Caco-2 (cell line): ENCODE results near the gene PRKCI. TPM values are rescaled to one million over a fixed set of nuclear protein-coding genes. Genes with fewer than 3 reads are reported as not detected.
"Not testable (repeated sequence)": the region's sequence is repeated elsewhere in the genome, so short reads cannot be mapped to it uniquely, and the experiment has no call there.

Experiments used
- BruUV-seq: library from RNA; stranded (reverse); fragments of 400-500 nt; replicated peaks from 2 replicates; lab custom pipeline; 2021; lab: Mats Ljungman, UMichigan
- CTCF ChIA-PET: fragments of 300-600 bp; sonication (Branson Sonifier 250); formaldehyde crosslinking; loops from one replicate; lab custom pipeline; 2022; ENCODE audit warnings: antibody characterized with exemption; lab: Charles Lee
- POLR2A ChIA-PET: fragments of 300-600 bp; sonication (Branson Sonifier 250); formaldehyde crosslinking; loops from one replicate; lab custom pipeline; 2022; ENCODE audit warnings: antibody characterized with exemption; lab: Charles Lee
- DNase-seq, 2 experiments: peaks; one replicate each; pipeline versions ENCODE4 v3.0.0 to v3.0.0-alpha.2; 2020 to 2022
- H3K27me3 ChIP-seq: replicated peaks from 2 replicates; pipeline ENCODE4 v1.6.0; 2011; ENCODE audit warnings: low read length; ENCODE audit not compliant: control insufficient read depth, insufficient read depth
- H3K36me3 ChIP-seq: 2 replicates; pipeline ENCODE4 v1.5.1; 2011; ENCODE audit warnings: low read length; ENCODE audit not compliant: control insufficient read depth, insufficient read depth
- H3K4me1 ChIP-seq: fragments of 250-450 bp; sonication (Bioruptor Pico); 2 replicates; pipeline ENCODE4 v1.5.1; 2020; ENCODE audit warnings: mild to moderate bottlenecking
- H3K4me3 ChIP-seq: 2 replicates; pipeline ENCODE4 v1.5.1; 2011; ENCODE audit warnings: low read depth, mild to moderate bottlenecking, control low read depth, low read length
- H3K9me3 ChIP-seq: fragments of 250-450 bp; sonication (Bioruptor Pico); 2 replicates; pipeline ENCODE4 v1.5.1; 2020; ENCODE audit warnings: mild to moderate bottlenecking, moderate library complexity
- H3K27ac Mint-ChIP-seq: one replicate; pipeline ENCODE4 v1.8.0; 2022; ENCODE audit warnings: mixed read lengths; ENCODE audit not compliant: unreplicated experiment
- H3K27me3 Mint-ChIP-seq: one replicate; pipeline ENCODE4 v1.8.0; 2022; ENCODE audit warnings: mixed read lengths; ENCODE audit not compliant: insufficient read depth, unreplicated experiment
- H3K36me3 Mint-ChIP-seq: one replicate; pipeline ENCODE4 v1.8.0; 2022; ENCODE audit warnings: mild to moderate bottlenecking, mixed read lengths; ENCODE audit not compliant: insufficient read depth, unreplicated experiment
- H3K4me1 Mint-ChIP-seq: one replicate; pipeline ENCODE4 v1.8.0; 2022; ENCODE audit warnings: low read depth, mixed read lengths; ENCODE audit not compliant: unreplicated experiment
- H3K4me3 Mint-ChIP-seq: one replicate; pipeline ENCODE4 v1.8.0; 2022; ENCODE audit warnings: mild to moderate bottlenecking, moderate library complexity, mixed read lengths; ENCODE audit not compliant: unreplicated experiment
- H3K9me3 Mint-ChIP-seq: one replicate; pipeline ENCODE4 v1.8.0; 2022; ENCODE audit warnings: mixed read lengths; ENCODE audit not compliant: unreplicated experiment
- intact Hi-C: fragments of 100-400 bp; cut with micrococcal nuclease; formaldehyde crosslinking; loops from one replicate; pipeline ENCODE4 v1.10.0; 2022; ENCODE audit not compliant: unreplicated experiment
- total RNA-seq: library from RNA; stranded (reverse); gene quantifications from 2 replicates; pipeline ENCODE4 v1.2.3, GENCODE V29; 2022
- TF ChIP-seq, protein P1 (sequence below), 2 experiments: fragments of 200-600 bp in 1 of 2; IDR thresholded peaks; 1 replicate in 1 of 2; 2 replicates in 1 of 2; pipeline versions ENCODE4 v1.5.1 to v1.8.0; 2011 to 2022; ENCODE audit warnings: antibody characterized with exemption in 1 of 2, control low read depth in 1 of 2, inconsistent platforms in 1 of 2, low read depth in 1 of 2, low read length in 1 of 2, mild to moderate bottlenecking in 1 of 2, moderate library complexity in 1 of 2; ENCODE audit not compliant: insufficient read depth in 1 of 2, severe bottlenecking in 1 of 2, unreplicated experiment in 1 of 2

The PRKCI gene
- total RNA-seq, 1 experiment from 2014 or later: 45.8 TPM

DNA sequence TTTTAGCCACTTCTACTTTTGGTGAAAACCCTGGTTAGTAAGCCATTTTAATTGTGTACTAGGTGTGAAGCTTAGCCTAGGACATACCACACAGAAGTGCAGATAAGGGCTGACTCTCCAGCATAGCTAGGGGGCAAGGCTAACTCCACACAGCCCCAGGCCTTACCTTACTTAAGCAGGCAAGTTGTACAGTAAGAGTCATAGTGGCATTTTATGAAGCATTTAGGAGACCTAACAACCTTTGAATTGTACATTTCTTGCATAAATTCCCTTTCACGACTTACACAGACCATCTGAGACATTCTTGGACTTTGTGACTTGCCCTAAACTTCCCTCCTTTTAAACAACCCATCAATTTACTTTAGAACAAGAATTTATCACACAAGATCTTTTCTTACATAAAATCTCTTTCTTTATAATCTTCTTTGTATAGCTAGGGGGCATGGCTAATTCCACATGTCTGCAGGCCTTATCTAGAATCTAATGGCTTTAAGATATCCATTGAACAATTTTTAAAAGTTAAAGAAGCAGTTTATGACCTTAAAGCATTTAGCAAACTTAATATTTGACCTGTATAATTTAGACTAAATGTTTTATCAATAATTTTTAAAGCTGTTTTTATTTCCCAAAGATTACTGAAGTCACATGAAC lies 116.6 kb downstream of the PRKCI start:
- no peaks in the 10 kb centered on the region for H3K27me3 Mint-ChIP-seq
- H3K27ac Mint-ChIP-seq: no peak overlapping the region
- no peak for DNase-seq
- H3K27me3 ChIP-seq: no peaks in the 10 kb centered on the region
- H3K4me1 ChIP-seq: peaks cover 2% of the 10 kb centered on the region
- no peak overlapping the region for H3K4me3 ChIP-seq
- H3K9me3 Mint-ChIP-seq: no peaks in the 10 kb centered on the region
- ChIA-PET POLR2A (no interaction called here), CTCF (no interaction called here)
- no TSS peak for BruUV-seq
- H3K4me3 Mint-ChIP-seq: no peak overlapping the region
- H3K36me3 Mint-ChIP-seq: no peaks in the 10 kb centered on the region
- peaks cover 14% of the 10 kb centered on the region; the same call in 1 of the 2 replicates for H3K9me3 ChIP-seq
- intact Hi-C loops: no loop called here
- TF ChIP-seq, protein P1, sequence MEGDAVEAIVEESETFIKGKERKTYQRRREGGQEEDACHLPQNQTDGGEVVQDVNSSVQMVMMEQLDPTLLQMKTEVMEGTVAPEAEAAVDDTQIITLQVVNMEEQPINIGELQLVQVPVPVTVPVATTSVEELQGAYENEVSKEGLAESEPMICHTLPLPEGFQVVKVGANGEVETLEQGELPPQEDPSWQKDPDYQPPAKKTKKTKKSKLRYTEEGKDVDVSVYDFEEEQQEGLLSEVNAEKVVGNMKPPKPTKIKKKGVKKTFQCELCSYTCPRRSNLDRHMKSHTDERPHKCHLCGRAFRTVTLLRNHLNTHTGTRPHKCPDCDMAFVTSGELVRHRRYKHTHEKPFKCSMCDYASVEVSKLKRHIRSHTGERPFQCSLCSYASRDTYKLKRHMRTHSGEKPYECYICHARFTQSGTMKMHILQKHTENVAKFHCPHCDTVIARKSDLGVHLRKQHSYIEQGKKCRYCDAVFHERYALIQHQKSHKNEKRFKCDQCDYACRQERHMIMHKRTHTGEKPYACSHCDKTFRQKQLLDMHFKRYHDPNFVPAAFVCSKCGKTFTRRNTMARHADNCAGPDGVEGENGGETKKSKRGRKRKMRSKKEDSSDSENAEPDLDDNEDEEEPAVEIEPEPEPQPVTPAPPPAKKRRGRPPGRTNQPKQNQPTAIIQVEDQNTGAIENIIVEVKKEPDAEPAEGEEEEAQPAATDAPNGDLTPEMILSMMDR (IDR thresholded peaks at IDR 0.05; ENCODE audit: insufficient read depth in 1 of 2, low read depth in 1 of 2, low read length in 1 of 2, severe bottlenecking in 1 of 2, unreplicated experiment in 1 of 2): no peak
- H3K36me3 ChIP-seq: no peaks in the 10 kb centered on the region
- peaks cover 1% of the 10 kb centered on the region for H3K4me1 Mint-ChIP-seq

DNA sequence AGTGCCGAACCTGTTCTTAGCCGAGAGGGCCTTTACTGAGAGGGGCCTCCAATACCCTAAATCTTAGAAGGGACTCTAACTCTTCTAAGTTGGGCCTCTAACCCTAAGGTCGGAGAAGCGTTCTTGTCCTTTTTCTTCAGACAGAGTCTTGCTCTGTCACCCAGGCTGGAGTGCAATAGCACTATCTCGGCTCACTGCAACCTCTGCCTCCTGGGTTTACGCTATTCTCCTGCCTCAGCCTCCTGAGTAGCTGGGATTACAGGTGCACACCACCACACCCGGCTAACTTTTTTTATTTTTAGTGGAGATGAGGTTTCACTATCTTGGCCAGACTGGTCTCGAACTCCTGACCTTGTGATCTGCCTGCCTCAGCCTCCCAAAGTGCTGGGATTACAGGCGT lies 120.0 kb downstream of the PRKCI start:
- H3K4me3 Mint-ChIP-seq, H3K27ac Mint-ChIP-seq, H3K27me3 ChIP-seq, DNase-seq, H3K4me1 Mint-ChIP-seq, BruUV-seq, CTCF ChIA-PET, H3K27me3 Mint-ChIP-seq, POLR2A ChIA-PET, intact Hi-C loops, H3K36me3 Mint-ChIP-seq, H3K9me3 Mint-ChIP-seq, H3K4me3 ChIP-seq, H3K36me3 ChIP-seq: not testable (repeated sequence)
- H3K9me3 ChIP-seq: peaks cover 14% of the 10 kb centered on the region; the same call in 1 of the 2 replicates
- H3K4me1 ChIP-seq: peaks cover 18% of the 10 kb centered on the region

DNA sequence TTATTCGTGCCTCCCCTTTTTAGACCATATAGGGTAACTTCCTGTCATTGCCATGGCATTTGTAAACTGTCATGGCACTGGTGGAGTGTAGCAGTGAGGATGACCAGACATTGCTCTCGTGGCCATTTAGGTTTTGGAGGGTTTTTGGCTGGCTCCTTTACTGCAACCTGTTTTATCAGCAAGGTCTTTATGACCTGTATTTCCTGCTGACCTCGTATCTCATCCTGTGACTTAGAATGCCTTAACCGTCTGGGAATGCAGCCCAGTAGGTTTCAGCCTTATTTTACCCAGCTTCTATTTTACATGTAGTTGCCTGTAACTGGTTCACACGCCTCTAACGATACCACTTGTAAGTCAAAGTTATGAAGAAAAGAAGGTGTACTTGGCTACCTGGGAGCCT lies 121.6 kb downstream of the PRKCI start:
- DNase-seq: peak; percentile 37 to 48

DNA sequence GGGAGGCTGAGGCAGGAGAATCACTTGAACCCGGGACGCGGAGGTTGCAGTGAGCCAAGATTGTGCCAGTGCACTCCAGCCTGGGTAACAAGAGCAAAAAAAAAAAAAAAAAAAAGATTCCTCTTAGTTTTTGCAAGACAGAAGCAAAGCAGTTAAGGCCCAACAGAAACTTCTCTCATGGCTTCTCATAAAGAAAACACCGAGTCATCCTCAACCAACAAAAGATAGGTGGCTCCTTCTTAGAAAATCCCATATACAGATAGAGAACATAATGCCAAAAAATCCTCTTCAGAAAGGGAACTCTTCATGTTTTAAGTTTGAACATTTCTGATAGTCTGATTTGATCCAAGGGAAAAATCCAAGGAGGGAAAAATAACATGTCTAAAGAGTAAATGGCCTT lies 122.7 kb downstream of the PRKCI start:
- DNase-seq: no peak
- ChIA-PET POLR2A (no interaction called here), CTCF (interaction anchor here (0.6 kb wide), 1 partner anchor 9 kb away, joined by 5 read pairs; no protein-coding TSS in a partner anchor)
- no peaks in the 10 kb centered on the region for H3K27me3 ChIP-seq
- H3K4me3 Mint-ChIP-seq: no peak overlapping the region
- H3K9me3 Mint-ChIP-seq: no peaks in the 10 kb centered on the region
- H3K4me1 ChIP-seq: peaks cover 18% of the 10 kb centered on the region
- intact Hi-C loops: loop anchor here (2.0 kb wide), 1 partner anchor 14 kb away; no protein-coding TSS in a partner anchor
- H3K36me3 ChIP-seq: no peaks in the 10 kb centered on the region
- peaks cover 9% of the 10 kb centered on the region for H3K4me1 Mint-ChIP-seq
- no peaks in the 10 kb centered on the region for H3K27me3 Mint-ChIP-seq
- TF ChIP-seq, protein P1 (IDR thresholded peaks at IDR 0.05; ENCODE audit: insufficient read depth in 1 of 2, low read depth in 1 of 2, low read length in 1 of 2, severe bottlenecking in 1 of 2, unreplicated experiment in 1 of 2): no peak
- no peak overlapping the region for H3K4me3 ChIP-seq
- H3K36me3 Mint-ChIP-seq: no peaks in the 10 kb centered on the region
- no peaks in the 10 kb centered on the region for H3K9me3 ChIP-seq
- H3K27ac Mint-ChIP-seq: no peak overlapping the region
- BruUV-seq: no TSS peak

More for the DNA sequence above, 121.6 kb downstream of the PRKCI start:
- H3K4me1 Mint-ChIP-seq, H3K4me3 ChIP-seq, H3K27me3 ChIP-seq, H3K36me3 Mint-ChIP-seq, H3K4me3 Mint-ChIP-seq, BruUV-seq, CTCF ChIA-PET, H3K9me3 ChIP-seq, H3K9me3 Mint-ChIP-seq, H3K27me3 Mint-ChIP-seq, H3K36me3 ChIP-seq: not testable (repeated sequence)
- POLR2A ChIA-PET: interaction anchor here (0.6 to 0.9 kb wide), 2 partner anchors 12 to 48 kb away, joined by 3 to 6 read pairs; no protein-coding TSS in a partner anchor
- peaks cover 18% of the 10 kb centered on the region for H3K4me1 ChIP-seq
- peak overlapping the region; percentile 43 for H3K27ac Mint-ChIP-seq
- intact Hi-C loops: loop anchor here (2.0 kb wide), 1 partner anchor 13 kb away; no protein-coding TSS in a partner anchor
